HT1080 (cell line): ENCODE data around the gene ATP11C. TPM values are rescaled to one million over a fixed set of nuclear protein-coding genes. Genes with fewer than 3 reads are reported as not detected.
"Not testable (repeated sequence)": the region's sequence is repeated elsewhere in the genome, so short reads cannot be mapped to it uniquely, and the experiment has no call there.

ENCODE experiments used
- DNase-seq: peaks from one replicate; pipeline ENCODE4 v3.0.0-alpha.2; 2015; ENCODE audit warnings: low read depth
- total RNA-seq: library from RNA; depleted of rRNA; stranded (reverse); fragments of >200 nt; shearing (Covaris generic); gene quantifications from 2 replicates; pipeline ENCODE4 v1.2.3, GENCODE V29; 2014

The ATP11C gene
- total RNA-seq, 1 experiment from 2014 or later = 27.0 TPM

DNA sequence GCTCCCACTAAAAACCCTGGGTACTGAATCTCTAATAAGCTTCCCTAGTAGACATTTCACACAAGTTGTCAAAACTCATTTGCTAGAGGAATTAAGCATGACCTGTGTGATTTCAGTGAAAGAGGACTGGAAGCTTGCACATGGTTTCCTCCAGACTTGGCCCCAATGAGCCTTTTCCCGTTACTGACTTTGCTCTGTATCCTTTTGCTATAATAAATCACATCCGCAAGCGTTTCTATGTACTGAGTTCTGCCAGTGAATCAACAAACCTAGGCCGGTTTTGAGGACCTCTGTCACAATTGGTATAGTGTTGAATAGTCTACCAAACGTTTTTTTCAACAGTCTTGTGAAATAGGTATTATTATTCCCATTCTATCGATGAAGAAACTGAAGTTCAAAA is 8.2 kb downstream of the ATP11C start:
- DNase-seq = no peak

DNA sequence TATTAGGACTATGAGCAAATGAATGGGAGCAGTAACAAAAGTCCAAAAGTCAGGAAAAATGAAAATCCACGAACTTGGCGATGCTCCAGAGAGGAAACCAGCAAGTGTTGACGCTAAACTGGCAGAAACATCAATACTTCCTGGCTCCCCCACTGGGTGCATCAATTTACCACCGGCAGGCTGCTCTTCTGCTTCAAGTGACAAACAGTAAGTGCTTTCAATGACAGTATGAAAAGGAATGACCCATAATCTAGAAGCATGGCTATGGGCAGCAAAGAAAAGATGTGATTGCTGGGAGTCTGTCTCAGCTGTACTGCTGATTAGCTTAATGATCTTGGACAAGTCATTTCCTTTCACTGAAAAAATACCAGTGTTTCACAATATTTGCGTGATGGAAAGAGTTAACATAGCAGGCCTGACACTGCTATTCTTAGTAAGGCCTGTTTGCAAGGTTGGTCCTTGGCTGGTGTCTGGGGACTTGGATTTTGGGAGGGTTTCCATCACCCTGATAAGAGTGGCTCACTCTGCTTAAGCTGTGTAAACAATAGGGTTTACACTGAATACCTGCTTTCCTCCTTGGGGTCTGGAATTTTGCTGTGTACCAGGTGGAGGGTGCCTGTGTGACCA is 8.7 kb downstream of the ATP11C start:
- no peak for DNase-seq

DNA sequence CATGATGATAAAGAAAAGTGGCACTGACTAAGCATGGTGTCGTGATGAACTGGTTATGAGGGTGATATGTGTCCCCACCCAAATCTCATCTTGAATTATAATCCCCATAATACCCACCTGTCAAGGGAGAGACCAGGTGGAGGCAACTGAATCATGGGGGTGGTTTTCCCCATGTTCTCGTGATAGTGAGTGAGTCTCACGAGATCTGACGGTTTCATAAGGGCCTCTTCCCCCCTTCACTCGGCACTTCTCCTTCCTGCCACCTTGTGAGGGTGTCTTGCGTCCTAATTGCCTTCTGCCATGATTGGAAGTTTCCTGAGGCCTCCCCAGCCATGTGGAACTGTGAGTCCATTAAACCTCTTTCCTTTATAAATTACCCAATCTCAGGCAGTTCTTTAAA is 11.7 kb downstream of the ATP11C start:
- DNase-seq = not testable (repeated sequence)

DNA sequence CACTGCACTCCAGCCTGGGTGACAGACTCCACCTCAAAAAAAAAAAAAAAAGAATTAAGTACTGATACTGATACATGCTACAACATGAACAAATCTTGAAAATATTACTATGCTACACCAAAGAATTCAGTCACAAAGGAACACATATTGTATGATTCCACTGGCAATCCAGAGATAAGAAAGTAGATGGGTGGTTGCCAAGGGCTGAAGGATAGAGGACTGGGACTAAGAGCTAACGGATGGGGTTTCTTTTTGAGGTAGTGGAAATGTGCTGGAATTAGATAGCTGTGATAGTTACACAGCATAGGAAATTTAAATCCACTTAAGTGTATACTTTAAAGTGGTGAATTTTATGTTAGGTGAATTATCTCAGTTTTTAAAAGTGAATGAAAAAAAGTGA is 12.5 kb downstream of the ATP11C start:
- DNase-seq = no peak

DNA sequence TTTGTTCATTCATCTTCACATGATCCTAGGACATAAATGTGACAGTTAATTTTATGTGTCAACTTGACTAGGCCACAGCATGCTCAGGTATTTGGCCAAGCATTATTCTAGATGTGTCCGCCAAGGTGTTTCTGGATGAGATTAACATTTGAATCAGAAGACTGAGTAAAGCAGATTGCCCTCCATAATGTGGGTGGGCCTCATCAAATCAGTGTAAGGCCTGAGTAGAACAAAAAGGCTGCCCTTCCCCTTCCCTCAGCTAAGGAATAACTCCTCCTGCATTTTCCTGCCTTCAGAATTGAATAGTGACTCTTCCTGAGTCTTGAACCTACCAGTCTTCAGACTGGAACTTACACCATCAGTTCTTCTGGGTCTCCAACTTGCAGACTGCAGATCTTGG is 18.4 kb downstream of the ATP11C start:
- DNase-seq = no peak

DNA sequence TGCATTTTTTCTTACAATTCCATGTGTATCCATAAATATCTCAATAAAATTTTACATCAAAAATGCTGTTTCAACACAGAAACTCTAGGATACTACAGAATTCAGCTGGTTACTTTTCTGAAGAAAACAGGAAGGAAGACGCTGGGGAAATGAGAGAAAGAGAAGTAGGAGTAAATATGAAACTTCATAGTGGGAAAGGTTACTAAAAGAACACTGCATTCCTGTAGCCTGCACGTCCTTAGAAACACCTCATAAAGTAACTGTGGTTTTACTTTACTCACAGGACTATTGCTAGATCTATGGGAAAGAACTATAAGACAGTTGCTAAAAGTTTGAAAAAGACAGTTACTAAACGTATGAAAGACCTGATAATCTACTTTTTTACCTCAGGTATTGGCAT is 23.1 kb downstream of the ATP11C start:
- no peak for DNase-seq

DNA sequence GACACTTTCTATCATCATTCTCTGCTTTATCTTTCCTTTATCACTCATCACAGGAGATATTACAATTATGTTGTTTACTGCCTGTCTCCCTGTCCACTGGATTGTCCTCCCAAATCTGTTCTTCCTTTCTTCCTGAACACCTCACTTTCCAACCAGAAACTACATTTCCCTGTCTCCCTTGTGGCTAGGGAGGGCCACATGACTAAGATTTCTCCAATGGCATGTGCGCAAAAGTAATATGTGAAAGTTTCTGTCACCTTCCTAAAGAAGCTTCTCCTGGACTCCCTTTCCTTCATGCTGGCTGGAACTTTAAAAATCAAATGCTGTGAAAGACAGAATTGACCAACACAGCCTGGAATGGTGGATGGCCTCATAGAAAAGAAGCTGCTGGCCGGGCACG is 25.8 kb downstream of the ATP11C start:
- DNase-seq = no peak

DNA sequence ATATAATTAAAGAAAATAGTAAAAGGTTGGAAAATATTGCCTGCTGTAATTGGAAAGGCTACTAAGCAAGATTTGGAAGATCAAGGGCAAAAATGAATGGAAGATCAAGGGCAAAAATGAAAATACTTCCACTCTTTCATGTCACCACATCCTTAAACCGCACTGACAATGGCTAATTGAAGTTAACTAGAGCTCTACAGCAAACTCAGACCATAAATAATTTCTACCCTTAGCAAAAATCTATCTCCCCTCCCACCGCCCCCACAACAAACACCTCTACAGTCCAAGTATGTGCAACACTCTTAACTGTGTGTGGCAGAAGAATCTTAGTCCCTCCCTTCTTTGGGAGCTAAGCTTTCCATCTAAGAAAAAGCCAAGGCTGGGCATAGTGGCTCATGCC is 27.1 kb downstream of the ATP11C start:
- DNase-seq = no peak

DNA sequence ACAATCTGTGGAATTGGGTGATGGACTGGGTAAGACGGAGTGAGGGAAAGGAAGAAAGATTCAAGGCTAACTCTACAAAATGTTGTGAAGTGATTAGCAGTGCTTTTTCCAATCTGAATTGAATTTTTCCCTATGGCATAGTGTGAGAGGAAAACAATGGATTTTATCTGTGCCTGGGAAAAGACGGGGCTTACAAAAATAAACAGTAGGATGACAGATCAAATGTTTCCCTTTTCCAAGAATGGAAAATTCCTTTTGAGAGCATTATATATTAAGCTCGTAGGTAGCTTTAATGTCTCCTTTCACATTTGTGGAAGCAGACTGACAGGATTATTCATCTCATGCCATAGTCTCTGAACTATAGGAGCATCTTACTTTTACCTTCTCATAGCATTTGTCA is 27.8 kb downstream of the ATP11C start:
- DNase-seq = no peak

DNA sequence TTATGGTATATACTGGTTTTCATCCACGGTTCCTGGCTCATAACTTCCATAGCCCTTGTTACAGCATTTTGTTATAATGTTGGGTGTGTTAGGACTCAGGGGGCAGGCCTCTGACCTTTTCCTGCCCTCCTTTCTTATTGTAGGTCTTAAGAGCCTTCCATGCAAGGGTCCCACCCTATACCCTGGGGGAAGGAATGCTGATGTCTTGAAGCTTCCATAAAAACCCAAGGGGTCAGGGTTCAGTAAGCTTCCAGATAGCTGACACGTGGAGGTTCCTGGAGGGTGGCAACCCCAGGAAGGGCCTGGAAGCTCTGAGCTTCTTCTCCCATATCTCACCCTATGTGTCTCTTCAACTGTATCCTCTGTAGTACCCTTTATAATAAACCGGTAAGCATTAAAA is 29.6 kb downstream of the ATP11C start:
- DNase-seq = no peak

DNA sequence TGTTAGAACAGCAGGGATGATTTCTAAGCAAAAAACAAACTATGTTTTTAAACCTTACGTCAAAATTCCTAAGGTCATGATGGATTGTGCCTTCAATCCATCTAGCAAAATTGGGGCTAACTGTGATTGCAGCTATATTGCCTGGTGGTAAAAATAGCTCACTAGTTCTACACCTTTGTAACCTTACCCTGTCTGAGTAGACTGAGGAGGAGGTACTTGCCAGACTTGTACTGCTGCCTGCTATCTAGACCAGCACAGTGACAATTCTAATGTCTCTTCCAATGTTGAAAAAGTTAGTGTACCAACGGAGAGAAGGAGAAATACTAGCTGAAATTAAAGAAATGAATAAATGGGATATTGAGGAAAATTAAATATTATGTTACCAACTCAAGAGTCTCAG is 30.3 kb downstream of the ATP11C start:
- DNase-seq = no peak

DNA sequence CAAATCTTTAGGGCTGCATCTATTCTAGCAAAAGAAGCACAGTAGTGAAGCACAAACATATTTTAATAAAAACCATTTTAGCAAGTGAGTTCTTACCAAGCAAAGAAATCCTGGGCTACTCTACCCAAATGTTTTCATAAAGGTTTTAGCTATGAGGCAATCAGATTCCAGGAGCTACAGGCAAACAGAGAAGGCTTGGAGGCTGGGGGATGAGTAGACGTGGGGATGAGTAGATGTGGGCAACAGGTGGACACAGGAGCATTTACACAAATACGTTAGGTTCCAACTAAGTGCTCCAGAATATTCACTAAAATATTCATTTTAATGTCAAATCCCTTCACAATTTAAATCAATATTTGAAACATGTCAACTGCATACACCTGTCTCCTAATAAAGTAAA is 34.5 kb downstream of the ATP11C start:
- no peak for DNase-seq

DNA sequence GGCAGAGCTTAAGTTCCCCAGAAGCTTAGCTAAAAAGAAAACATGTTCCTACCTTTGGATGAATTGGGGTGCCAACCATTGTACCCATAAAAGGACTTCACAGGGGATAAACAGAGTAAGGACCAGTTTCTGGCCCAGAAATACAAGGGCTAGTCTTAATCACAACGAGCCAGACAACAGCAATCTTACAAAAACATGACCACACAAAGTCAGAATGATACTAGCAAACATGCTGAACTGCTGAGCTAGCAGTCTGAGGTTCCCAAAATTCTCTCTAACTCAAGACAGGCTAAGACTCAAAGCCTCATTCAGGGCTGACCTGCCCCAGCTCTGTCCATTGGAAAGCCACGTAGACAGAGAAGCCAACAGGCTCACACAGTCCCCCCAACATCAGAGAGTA is 40.3 kb downstream of the ATP11C start:
- no peak for DNase-seq

DNA sequence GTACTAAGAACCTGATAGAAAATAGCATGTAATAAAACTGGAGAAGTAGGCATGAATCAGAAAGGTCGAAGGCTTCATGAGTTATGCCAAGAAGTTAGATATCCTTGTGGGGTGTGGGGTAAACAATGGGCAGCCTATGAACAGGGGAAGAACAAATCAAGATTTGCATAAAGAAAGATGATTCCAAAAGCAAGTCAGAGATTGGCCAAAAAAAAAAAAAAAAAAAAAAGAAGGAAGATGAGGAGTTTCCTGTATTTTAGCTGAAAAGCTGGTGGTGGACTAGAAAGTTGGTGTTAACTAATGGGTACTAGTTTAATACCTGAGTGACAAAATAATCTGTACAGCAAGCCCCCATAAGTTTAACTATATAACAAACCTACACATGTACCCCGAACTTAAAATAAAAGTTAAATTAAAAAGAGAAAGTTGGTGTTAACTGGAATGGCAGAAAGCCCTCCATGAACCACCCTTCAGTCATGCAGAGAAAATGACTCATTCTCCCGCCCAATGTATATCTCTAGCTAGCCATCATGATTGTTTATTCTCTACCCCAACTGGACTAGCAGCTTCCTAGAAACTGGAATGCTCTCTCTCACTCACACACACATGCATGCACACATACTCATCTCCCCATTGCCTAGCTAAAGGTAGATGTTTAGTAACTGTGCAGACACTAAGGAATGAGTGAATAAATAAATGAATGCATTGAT is 41.7 kb downstream of the ATP11C start:
- peak; percentile 80 for DNase-seq

DNA sequence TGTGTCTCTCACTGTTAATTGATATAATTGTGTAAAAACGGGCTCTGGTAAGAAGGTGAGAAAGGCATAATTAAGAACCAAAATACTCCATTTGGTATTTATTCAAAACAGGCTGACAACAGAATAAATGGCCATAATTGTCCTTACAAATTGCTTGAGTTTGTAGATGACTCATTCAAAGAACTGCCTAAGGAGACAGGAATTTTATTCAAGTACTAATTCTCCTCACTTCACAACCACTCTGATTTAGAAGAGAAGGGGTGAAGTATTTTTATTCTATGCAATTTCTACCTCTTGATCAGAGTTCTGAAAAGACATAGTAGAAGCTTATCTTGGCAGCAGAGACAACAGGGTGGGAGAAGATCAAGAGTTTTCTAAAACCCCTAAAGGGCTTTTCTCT is 43.1 kb downstream of the ATP11C start:
- DNase-seq = peak; percentile 29

DNA sequence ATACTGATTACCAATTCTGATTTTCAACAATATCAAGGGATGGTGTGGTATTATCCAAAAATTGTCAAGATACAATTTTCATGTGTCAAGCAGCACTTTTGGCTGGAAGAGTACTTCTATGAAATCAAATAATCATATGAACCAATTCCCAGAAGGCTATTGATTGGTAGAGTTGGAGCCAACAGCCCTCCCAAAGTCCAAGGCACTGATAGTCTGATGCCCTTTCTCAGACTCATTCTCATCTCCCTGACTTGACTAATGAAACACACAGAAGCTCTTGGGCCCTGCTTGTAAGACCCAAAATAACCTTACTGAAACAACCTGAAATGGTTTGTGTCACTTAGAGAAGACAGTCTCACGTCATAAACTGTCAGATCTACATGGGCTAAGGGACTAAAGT is 48.9 kb downstream of the ATP11C start:
- no peak for DNase-seq

DNA sequence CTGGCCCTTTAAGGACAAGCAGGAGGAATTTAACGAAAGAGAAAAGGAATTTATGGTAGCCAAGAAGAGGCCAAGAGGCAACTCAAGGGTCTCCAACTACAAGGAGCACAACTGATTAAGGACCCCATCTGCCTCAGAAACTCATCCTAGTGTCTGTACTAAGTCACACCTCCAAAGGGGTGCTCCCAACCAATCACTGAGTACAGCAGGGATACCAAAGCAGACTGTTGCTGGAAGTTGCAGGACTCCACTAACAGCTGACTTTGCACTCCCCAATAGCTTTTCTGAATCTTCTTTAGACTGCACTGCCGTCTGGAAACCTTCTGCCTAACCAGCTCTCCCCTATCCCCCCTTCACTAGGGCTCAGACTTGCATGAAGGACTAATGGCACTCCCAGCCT is 50.6 kb downstream of the ATP11C start:
- no peak for DNase-seq

DNA sequence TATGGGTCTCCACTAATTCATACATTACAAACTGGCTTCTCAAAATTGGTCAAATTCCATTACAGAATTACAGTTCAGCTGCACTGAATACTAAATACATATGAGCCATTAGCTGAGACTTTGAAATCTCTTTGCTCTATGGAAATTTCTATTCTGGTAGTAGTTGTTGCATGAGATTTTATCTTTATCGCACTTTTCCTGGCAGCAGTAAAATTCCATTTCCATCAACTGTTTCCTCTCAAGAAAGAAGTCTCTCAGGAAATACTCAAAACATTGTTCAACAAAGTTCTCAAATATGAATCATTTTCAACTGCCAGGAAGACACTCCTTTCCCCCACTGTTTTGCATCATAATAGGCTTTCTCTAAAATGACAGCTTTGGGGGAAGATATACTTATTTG is 51.3 kb downstream of the ATP11C start:
- peak; percentile 37 for DNase-seq

DNA sequence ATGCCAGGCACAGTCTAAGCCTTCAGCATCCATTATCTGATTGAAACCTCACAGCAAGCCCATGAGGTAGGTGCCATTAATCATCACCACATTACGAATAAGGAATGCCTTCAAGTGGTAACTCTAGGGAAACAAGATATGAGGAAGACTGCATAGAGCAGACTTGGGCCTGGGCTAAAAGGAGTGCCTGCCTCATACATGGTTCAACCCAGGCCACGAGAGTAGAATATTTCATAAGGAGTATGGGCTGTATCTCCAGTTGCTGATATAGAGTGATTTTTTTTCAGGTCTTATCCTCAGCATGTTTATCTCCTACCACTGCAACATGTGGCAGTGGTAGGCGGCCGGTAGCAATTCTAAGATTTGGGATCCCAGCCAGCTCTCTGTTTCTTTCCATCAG is 51.7 kb downstream of the ATP11C start:
- DNase-seq = peak; percentile 68

DNA sequence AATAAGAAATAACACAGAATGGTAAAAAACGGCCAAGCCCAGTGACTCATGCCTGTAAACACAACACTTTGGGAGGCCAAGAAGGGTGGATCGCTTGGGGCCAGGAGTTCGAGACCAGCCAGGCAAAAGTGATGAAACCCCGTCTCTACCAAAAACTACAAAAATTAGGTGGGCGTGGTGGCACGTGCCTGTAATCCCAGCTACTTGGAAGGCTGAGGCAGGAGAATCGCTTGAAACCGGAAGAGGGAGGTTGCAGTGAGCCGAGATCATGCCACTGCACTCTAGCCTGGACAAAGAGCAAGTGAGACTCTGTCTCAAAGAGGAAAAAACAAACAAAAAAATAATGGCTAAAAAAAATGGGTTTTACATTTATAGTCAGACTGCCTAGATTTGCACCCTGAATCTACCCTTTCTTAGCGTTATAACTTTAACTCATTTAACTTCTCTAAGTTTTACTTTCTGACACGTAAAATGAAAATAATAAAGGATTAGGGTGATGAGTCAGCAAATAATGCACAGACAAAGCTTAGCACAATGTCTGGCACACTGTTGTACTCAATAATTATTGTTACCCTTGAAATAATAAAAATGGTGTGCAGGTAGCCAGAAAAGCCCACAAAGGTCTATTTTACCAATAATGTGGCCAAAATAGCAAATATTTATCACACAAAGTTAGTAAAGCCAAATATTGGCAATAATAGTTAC is 55.0 kb downstream of the ATP11C start:
- DNase-seq = peak; percentile 62

DNA sequence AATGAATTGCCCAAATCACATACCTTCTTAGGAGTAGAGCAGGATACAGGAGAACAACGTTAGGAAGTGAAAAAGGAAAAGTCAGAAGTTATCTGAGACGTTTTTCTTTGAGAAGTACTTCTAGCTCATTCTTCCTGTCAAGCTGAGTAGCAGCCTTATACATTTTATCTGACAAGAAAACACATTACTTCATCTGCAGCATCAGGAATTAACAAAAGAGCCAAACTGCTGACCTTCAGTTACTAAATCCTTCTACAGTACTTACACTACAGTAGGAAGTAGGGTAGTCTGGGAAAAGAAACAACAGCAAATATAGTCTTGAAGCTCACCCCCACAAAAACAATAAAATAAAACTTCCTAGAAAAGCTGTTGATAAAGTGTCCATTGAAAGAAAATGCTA is 57.0 kb downstream of the ATP11C start:
- DNase-seq = no peak

DNA sequence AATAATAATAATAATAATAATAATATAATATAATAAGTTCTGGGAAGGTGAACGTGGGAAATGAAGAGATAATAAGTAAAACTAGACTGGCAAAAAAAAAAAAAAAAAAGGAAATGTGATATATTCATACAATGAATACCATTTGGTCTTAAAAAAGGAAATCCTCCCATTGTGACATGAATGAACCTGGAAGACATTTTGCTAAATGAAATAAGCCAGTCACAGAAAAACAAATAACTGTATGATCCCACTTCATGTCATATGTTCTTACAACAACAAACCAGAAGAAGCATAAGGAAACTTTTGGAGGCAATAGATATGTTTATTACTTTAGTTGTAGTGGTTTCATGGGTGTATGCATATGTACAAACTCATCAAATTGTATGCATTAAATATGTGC is 63.1 kb downstream of the ATP11C start:
- DNase-seq = no peak

DNA sequence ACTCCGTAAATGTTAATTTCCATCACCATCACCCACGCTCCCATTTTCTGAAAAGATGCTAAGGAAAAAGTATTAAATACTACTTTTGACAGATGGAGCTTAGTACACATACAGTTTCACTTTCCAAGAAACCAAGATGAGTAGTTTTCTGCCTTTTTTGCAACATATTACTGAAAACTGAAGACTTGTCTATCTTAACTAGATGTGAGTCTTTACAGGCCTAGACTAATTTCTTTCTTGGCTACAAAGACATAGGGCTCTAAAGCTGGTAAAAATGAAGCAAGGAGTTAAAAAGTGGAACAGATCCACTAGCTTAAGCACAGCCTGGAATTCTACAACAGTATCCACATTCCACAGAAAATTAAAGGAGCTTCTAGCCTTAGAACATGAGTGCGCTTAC is 68.2 kb downstream of the ATP11C start:
- no peak for DNase-seq
